Left kidney (tissue), 2 donors: ENCODE data around the gene GTF2A1L. TPM values are rescaled to one million over a fixed set of nuclear protein-coding genes. Genes with fewer than 3 reads are reported as not detected.
"Not testable (repeated sequence)": the region's sequence is repeated elsewhere in the genome, so short reads cannot be mapped to it uniquely, and the experiment has no call there.

ENCODE experiments used
- DNase-seq: peaks from one replicate; pipeline ENCODE4 v3.0.0-alpha.2; 2013
- polyA plus RNA-seq: library from polyadenylated mRNA; unstranded; fragments of 120-200 nt; gene quantifications from one replicate; pipeline ENCODE4 v1.2.1, GENCODE V29; 2013; ENCODE audit not compliant: insufficient read length

Gene GTF2A1L
- polyA plus RNA-seq, 1 donor: 0.25 TPM

DNA sequence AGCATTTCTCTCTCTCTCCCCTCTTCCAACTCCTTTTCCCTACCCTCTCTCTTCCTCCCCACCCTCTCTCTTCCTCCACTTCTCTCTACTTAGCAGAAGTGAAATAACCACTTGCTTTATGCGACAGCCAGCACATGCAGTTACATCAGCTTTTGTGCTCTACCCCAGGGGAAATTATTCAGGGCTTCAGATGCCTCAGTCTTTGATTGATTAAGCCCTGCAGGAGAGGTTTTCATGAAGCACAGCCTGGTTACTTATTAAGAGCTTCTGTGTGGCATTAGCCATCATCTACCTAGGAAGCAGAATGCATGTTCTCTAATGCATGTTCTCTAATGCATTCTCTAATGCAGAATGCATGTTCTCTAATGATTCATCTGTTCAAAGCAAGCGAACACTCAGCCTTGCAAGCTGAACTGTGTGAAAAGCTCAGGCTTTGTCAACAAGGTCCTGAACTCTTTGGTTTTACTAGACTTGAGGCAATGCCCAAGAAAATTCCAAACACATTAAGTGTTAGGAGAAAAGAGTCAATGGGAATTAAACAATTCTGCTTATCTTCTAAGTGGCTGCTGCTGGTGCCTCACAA lies 81.8 kb downstream of the GTF2A1L start:
- no peak for DNase-seq

DNA sequence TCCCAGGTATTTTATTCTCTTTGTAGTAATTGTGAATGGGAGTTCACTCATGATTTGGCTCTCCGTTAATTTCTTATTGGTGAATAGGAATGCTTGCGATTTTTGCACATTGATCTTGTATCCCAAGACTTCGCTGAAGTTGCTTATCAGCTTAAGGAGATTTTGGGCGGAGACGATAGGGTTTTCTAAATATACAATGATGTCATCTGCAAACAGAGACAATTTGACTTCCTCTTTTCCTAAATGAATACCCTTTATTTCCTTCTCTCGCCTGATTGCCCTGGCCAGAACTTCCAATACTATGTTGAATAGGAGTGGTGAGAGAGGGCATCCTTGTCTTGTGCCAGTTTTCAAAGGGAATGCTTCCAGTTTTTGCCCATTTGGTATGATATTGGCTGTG lies 86.0 kb downstream of the GTF2A1L start:
- not testable (repeated sequence) for DNase-seq

DNA sequence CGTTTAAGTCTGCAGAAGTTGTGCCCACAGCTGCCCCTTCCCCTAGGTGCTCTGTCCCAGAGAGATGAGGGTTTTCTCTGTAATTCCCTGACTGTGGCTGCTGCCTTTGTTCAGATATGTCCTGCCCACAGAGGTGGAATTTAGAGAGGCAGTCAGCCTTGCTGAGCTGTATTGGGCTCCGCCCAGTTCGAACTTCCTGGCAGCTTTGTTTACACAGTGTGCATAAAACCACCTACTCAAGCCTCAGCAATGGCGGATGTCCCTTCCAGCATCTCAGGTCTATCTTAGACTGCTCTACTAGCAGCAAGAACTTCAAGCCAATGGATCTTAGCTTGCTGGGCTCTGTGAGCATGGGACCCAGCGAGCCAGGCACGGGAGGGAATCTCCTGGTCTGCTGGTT lies 89.8 kb downstream of the GTF2A1L start:
- DNase-seq: no peak

DNA sequence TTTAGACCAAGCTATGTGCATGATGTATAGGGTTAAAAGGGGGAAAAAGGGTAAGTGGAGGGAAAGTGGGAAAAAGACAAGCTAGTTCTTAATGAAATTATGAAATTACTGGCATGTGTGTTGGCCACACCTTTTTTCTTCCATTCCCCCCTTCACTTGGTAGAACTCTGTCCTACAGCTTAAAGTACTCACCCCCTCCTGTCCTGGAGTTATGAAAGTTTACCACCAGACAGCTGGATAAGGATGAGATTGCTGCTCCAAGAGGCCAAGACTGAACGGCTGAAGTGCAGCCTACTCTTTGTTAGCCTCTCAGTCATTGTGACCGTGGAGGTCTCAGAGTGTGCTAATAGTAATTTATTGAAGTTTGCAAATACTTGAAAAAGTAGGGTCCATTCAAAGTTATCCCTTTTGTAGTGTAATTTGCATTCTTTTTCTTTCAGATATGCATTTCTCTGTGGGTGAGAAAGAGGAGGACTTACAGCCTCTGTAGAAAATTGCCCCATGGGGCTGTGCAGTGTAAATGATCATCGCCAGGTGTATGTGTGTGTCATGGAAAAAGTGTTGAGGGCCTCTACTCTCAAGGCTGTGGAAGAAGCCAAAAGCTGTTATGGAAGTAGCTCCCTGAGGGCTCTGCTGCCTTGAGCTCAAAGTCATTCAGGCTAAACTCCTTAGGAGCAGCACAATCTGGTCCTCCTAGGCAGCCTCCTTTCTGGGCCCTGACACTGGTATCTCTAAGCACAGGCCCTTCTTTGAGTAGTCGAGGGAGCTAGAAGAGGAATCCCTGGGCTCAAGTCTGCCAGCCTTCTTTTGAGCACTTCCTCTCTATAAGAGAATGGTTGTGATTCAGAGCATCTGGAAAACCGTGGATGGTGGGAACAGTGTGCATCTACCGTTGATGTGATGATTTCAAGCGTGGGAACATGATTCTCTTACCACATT lies 91.7 kb downstream of the GTF2A1L start:
- DNase-seq: no peak

DNA sequence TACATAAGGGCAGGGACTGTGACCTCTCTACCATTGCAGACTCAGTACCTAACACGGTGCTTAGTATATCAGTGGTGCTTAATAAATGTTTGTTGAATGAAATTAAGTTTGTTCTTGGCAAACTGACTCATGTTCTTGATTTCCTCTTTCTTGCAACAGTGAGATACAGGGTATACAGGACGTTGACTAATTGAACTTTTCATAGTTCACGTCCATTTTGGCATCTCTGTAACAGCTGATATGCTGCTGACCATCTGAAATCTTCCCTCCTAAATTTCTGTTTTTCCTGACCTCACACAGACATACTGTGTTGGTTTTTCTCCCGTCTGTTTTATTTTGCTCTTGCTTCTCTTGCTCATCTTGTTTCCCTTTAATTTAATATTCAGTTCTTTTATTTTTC lies 93.7 kb downstream of the GTF2A1L start:
- DNase-seq: no peak

DNA sequence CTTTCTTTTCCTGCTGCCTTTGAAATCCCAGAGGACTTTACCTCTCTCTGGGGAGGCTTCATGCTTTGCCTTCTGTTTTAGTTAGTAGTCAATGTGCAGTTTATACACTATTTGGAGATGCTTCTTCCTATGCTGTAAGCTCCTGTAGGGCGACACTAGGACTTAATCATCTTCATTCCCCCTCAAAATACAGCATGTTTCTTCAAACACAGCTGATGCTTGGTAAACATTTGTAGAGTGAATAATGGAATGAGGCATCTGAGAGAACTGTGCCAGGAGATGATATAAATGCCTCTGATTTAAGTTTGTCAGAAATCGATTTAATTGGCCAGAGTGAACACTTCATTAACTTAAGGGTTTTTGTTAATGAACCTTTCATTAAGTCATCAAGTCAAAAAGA lies 94.5 kb downstream of the GTF2A1L start:
- DNase-seq: no peak

DNA sequence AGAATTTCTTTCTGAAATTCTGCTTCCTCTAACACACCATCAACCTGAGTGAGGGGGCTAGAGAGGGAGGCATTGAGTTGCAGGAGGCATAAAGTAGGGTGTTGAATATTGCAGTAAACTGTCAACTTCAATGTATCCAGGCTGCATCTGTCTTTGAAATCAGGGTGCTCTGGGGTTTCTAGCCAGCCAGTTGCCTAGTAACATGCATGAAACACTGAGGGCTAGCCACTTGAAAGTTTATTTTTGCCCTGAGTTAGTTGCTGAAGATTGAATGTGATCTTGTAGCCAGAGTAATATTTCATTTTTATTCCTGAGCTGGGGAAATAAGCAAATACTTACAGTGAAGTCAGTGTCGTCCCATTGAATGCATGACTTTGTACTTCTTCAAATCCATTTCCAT lies 96.0 kb downstream of the GTF2A1L start:
- DNase-seq: no peak

DNA sequence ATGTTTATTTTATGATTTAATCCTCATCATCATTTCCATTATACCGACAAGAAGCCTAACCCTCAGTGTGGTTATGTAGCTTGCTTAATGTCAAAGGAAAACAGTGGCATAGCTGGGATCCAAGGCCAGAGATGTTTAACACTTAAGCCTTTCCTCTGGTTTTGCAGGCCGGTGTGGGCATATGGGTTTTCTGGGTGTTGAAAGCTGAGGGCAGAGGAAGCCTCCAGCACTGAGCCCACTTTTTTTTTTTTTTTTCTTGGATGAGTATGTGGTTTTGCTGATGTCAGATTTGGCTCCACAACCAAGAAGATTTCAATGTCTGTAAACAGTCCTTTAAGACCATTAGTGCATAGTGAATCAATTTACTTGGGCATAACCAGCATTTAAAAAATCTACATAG lies 96.6 kb downstream of the GTF2A1L start:
- DNase-seq: no peak

DNA sequence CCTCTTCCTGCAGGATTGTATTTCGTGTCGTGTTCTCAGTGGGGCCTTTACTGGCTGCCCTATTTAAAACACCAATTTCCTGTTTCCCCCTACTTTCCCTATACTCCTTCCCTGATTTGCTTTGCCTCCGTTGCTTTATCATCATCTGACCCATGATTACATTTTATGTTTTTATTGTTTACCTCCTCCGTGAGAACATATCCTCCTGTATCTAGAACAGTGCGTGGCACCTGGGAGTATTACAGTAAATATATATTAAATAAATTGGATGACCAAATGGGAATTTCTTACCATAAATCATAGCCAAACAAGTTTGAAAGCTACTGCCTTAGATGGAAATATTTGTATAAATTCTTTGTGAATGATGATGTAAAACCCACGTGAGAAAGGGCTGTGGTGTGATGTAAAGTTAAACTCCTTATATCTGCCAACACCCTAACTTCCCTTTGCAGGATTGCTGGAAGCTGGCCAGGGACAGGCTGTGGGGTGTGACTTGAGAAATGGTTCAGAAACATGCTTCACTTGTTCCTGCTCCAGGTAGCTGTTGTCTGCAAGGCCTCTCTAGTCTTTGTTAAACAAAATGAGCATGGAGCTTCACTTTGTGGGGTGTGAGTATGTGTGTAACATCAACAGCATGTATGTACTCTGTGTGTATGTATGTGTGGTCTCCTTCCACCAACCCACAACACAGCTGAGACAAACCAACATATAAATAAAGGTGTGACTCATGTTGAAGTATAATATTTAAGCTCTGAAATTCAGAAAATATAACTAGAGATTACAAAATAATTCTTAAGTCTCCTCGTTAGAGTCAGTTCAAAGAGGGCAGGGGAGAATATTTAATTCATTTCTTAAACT lies 97.6 kb downstream of the GTF2A1L start:
- no peak for DNase-seq

DNA sequence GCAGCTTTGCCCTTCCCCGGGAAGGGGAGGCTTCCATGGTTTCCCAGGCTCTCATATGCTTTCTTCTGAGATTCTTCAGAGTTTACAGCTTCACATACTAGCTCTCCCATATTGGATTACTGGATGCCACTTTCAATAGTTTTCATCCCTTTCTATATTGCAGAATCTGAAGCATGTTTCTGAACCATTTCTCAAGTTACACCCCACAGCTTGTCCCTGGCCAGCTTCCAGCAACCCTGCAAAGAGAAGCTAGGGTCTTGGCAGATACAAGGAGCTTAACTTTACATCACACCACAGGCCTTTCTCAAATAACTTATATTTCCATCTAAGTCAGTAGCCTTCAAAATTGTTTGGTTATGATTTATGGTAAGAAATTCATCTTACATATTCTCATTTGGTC lies 98.3 kb downstream of the GTF2A1L start:
- DNase-seq: no peak

DNA sequence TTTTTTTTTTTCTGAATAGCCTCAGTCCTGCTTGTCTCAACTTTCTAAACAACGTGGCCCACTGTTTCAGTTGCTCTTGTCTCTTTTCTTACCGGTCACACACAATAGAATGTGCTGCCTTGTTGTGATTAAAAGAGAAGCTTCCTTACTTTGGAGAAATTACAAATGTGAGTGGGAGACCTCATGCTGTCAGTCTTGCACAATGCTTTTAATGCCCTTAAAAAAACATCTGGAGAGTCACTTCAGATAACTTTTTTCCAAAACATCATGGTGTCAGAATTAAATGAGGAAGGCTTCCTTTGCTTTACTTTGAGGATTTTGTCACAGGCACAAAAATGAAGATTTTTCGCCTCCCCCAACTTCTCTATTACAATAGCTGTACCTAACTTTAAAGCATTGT lies 100.2 kb downstream of the GTF2A1L start:
- DNase-seq: no peak

DNA sequence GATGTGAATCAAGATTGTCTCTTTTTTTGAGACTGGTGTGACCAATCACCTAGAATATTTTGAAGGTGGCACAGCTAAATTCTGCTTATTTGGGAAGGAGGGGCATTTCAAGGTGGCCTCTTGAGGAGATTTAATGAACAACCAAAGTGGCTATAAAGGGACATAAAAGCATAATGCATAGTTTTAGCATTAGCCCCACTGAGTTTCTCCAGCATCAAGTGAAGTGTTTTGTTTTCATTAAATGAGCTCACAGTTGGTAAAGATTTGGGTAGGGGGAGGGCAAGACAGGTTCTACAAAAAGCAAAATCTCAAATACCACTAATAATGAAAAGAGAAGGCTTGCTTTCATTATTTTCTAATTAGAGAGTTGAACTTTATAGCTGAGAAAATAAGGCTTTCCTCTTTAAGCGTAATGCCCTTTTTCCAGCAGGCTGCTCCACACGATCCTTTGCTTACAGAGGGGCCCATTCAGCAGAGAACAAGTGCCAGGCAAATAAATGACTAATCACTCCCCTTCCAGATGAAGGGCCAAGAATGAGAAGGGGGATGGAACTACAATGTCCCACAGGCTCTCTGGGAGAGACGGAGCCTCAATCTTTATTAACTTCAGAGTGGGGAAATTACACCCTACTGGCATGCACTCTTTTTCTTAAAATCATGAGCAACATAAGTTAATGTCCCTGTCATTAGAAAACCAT lies 102.0 kb downstream of the GTF2A1L start:
- DNase-seq: no peak

DNA sequence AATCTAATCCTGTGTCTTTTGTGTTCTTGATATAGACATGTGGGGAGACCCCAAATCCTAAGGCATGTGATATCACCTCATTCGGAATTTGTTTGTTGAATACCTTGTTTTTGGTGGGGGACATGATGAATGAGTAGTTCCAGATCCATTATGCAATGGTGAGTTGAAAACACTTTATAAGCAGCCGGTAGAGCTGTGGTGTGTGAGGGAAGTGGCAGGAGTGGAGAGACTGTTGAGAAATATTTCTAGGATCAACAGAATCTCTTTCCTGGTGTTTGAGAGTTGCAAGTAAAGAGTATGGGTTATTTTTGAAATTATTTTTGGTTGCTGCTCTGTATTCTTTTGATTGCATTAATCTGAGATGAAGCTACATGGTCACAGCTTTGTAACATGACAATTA lies 103.5 kb downstream of the GTF2A1L start:
- no peak for DNase-seq

DNA sequence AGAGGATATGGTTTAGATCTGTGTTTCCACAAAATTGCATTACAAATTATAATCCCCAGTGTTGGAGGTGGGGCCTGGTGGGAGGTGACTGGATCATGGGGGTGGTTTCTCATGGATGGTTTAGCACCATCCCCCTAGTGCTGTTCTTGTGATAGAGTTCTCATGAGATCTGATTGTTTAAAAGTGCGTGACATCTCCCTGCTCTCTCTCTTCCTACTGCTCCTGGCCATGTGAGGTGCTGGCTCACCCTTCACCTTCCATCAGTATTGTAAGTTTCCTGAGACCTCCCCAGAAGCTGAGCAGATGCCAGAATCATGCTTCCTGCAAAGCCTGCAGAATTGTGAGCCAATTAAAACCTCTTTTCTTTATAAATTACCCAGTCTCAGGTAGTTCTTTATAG lies 104.7 kb downstream of the GTF2A1L start:
- DNase-seq: no peak

DNA sequence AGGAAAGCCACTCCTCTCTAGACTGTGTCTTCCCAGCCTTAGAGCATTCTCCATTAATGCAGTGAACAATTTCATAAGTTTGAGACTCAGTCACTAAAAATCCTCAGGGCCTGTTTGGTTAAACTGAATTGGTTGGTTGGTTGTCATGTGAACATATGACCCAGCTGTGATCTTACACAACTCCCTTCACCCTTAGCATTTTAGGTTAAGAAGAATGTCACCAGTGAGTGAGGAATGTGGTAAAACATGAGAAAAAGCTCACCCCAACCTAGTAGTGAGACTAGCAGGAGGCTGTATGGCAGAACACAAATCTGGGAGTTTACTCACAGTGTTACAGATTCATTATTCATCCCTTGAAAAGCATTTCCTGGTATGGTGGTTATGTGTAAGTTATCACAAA lies 105.5 kb downstream of the GTF2A1L start:
- DNase-seq: no peak

DNA sequence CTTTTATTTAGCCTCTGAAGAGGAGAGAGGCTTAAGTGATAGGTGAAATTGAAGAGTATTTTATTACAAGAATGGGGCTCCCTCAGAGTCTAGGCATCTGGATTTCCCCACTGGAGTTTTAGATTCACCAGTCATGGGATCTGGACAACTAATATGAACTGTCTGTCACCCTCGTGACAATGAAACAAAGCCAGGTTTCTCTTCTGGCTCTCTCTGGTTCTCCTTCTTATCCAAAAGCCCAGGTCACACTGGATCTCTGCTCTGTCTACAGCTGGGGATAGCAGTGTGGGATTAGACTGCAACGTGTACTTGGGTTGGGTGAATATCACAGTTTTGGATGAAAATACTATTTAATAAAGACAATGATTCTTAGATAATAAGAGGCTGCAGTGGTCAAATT lies 106.6 kb downstream of the GTF2A1L start:
- DNase-seq: no peak

DNA sequence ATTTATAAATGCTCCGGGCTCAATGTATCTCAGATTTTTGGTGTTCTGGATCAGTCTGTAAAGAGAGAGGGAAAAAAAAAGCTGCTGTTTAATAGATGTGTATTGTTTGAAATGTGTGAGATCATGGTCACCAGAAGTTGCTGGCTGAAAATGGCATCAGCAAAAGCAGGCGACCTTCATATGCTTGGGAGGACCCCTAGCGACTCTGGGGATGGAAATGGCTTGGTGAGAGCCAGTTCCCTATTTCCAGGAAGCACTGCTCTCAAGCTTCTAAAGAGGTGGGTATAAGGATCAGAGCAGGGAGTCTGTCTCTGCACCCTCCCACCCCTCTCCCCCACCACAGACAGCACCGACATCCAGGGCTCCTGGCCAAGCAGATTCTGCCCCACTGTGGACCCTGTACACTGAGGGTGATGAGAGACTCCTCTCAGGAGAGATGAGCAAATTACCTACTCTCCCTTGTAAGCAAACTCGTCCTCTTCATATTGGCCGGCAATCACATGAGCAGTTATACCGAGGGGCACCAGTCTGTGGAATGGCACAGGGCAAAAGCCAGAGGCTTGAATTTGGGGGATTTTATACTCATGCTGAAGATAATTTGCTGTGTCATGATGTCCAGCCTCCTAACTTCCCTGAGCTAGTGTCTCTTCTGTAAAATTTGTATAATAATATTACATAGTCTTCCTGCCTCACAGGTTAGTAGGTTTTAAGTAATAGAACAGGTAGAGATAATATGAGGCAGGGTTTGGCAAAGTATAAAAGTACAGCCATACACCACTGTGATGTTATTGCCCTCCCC lies 108.2 kb downstream of the GTF2A1L start:
- DNase-seq: no peak

DNA sequence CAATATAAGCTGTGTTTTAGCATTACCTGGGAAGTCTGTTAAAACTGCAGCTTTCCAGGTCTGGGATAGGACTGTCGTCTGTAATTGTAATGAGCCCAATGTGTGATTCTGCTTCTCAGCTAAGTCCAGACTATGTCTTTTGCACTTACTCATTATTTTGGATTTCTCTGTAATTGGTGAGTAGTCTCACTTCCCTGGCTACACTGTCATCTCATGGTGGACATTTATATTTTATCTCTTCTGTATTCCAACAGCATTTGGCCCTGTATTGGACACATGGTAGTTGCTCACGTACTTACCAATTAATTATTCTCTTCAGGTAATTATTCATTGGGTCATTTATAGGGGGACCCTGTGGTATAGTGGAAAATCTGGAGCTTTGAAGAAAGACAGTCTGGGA lies 109.9 kb downstream of the GTF2A1L start:
- DNase-seq: no peak

DNA sequence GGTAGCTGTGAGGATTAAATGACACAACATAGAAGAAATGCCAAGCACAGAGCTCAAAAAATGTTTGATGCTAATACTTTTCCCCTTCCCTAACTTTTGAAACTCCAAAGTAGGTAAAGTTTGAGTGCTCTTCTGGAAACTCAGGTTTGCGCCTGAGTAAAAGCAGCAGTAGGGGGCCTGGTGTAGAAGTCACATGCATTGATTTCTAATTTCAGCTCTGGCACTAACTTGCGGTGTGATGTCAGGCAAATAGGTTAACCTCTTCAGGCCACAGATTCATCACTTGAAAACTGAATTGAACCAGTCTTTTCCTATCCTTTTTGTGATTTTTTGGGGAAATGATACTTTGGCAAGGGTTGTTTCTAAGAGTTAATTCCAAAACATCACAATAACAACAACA lies 110.6 kb downstream of the GTF2A1L start:
- no peak for DNase-seq

DNA sequence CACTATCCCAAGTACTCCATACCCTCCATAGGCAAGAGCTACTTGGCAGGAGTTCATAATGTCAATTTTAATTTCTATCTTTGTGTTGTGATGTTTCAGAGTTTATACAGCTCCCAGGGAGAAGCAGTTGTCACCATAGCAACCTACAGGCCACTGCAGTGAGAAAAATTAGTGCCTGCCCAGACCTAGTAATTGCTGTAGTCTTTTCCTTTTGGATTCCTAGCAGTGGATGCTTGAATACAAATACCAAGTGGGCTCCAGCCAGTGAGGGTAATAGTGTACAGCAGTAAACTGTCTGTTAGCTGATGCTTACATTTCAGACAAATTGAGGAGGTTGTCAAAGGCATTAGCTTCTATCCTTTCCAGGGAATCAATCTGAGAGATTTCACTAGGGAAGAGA lies 111.2 kb downstream of the GTF2A1L start:
- no peak for DNase-seq
